Transverse colon (tissue), 3 donors: Measurements from ENCODE around the gene HIPK2.

Source experiments
- POLR2A ChIP-seq: fragments of 450-650 bp; IDR thresholded peaks from one replicate; pipeline ENCODE4 v1.6.1; 2016; ENCODE audit warnings: antibody characterized with exemption, mild to moderate bottlenecking, moderate library complexity
- TF ChIP-seq, protein P1 (sequence below), 5 experiments: fragments of 200-600 bp in 3 of 5; fragments of 450-650 bp in 2 of 5; sonication (generic) in 3 of 5; IDR thresholded peaks; 1 replicate in 2 of 5; 2 replicates in 3 of 5; pipeline ENCODE4 v1.5.1; 2016 to 2017; ENCODE audit warnings: antibody characterized with exemption in 5 of 5, inconsistent platforms in 3 of 5, mild to moderate bottlenecking in 2 of 5, moderate library complexity in 1 of 5

DNA sequence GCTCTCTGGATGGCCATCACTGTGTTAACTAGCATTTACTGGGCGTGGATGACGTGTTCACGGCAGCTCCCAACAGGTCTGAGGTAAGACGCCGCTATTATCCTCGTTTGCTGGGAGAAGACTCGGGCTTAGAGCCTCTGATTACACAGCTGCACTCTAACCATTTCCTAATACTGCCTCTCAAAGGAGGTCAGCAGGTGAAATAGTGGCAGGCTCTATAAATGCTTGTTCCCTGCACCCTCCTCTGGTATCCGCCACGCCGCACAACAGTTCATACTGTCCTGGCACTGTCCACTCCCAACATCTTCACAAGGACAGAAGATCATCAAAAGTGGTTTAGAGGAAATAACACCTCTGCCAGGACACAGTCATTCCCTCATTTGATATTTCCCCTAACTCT is 28.3 kb downstream of the HIPK2 start:
- TF ChIP-seq, protein P1, sequence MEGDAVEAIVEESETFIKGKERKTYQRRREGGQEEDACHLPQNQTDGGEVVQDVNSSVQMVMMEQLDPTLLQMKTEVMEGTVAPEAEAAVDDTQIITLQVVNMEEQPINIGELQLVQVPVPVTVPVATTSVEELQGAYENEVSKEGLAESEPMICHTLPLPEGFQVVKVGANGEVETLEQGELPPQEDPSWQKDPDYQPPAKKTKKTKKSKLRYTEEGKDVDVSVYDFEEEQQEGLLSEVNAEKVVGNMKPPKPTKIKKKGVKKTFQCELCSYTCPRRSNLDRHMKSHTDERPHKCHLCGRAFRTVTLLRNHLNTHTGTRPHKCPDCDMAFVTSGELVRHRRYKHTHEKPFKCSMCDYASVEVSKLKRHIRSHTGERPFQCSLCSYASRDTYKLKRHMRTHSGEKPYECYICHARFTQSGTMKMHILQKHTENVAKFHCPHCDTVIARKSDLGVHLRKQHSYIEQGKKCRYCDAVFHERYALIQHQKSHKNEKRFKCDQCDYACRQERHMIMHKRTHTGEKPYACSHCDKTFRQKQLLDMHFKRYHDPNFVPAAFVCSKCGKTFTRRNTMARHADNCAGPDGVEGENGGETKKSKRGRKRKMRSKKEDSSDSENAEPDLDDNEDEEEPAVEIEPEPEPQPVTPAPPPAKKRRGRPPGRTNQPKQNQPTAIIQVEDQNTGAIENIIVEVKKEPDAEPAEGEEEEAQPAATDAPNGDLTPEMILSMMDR (IDR thresholded peaks at IDR 0.05) = no peak
- no peak for TF ChIP-seq POLR2A
